Keratinocyte (primary cell): ENCODE measurements around the gene SCEL. TPM values are rescaled to one million over a fixed set of nuclear protein-coding genes. Genes with fewer than 3 reads are reported as not detected.

ENCODE experiments used
- DNase-seq: peaks from one replicate; pipeline ENCODE4 v3.0.0-alpha.2; 2011; ENCODE audit warnings: low read depth, missing footprints, low spot score
- FAIRE-seq: peaks from 2 replicates; lab custom pipeline; 2011; peaks lifted over from hg19 to GRCh38; lab: Jason Lieb, UNC
- H2AFZ ChIP-seq: 2 replicates; pipeline ENCODE4 v1.6.0; 2012; ENCODE audit warnings: low read length, control low read depth, inconsistent platforms; ENCODE audit not compliant: control insufficient read depth
- H3K27ac ChIP-seq: 2 replicates; pipeline ENCODE4 v1.5.1; 2011; ENCODE audit warnings: low read length; ENCODE audit not compliant: control insufficient read depth, insufficient read depth
- H3K27me3 ChIP-seq: 3 replicates; pipeline ENCODE4 v1.6.0; 2011; ENCODE audit warnings: low read length; ENCODE audit not compliant: control insufficient read depth, insufficient read depth; ENCODE audit errors: extremely low read depth
- H3K36me3 ChIP-seq, 2 experiments: 2 replicates in 1 of 2; 3 replicates in 1 of 2; pipeline ENCODE4 v1.5.1; 2011; ENCODE audit warnings: low read length in 2 of 2, mild to moderate bottlenecking in 1 of 2; ENCODE audit not compliant: control insufficient read depth in 2 of 2, insufficient read depth in 2 of 2; ENCODE audit errors: extremely low read depth in 1 of 2
- H3K4me1 ChIP-seq: 3 replicates; pipeline ENCODE4 v1.5.1; 2011; ENCODE audit warnings: low read length; ENCODE audit not compliant: control insufficient read depth, insufficient read depth; ENCODE audit errors: extremely low read depth
- H3K4me2 ChIP-seq: 3 replicates; pipeline ENCODE4 v1.6.0; 2011; ENCODE audit warnings: low read depth, low read length; ENCODE audit not compliant: control insufficient read depth, insufficient read depth; ENCODE audit errors: extremely low read depth
- H3K4me3 ChIP-seq, 3 experiments: fragments of 200-600 bp in 1 of 3; sonication (generic) in 1 of 3; 2 replicates in 2 of 3; 3 replicates in 1 of 3; pipeline ENCODE4 v1.5.1; 2011 to 2016; ENCODE audit warnings: low read length in 3 of 3, mild to moderate bottlenecking in 3 of 3, control low read depth in 2 of 3, inconsistent platforms in 1 of 3, low read depth in 1 of 3, mixed read lengths in 1 of 3, mixed run types in 1 of 3, moderate library complexity in 1 of 3; ENCODE audit not compliant: control insufficient read depth in 2 of 3, insufficient read depth in 2 of 3; ENCODE audit errors: extremely low read depth in 1 of 3
- H3K79me2 ChIP-seq: 2 replicates; pipeline ENCODE4 v1.6.0; 2012; ENCODE audit warnings: low read length; ENCODE audit not compliant: control insufficient read depth, insufficient read depth
- H3K9ac ChIP-seq: 3 replicates; pipeline ENCODE4 v1.6.0; 2011; ENCODE audit warnings: low read length; ENCODE audit not compliant: control insufficient read depth, insufficient read depth; ENCODE audit errors: extremely low read depth
- H3K9me1 ChIP-seq: 3 replicates; pipeline ENCODE4 v1.6.0; 2011; ENCODE audit warnings: low read length; ENCODE audit not compliant: control insufficient read depth, insufficient read depth; ENCODE audit errors: extremely low read depth
- H3K9me3 ChIP-seq: 2 replicates; pipeline ENCODE4 v1.5.1; 2012; ENCODE audit warnings: low read depth, low read length; ENCODE audit not compliant: control insufficient read depth
- H4K20me1 ChIP-seq: 3 replicates; pipeline ENCODE4 v1.6.0; 2011; ENCODE audit warnings: low read length; ENCODE audit not compliant: control insufficient read depth, insufficient read depth; ENCODE audit errors: extremely low read depth
- EZH2 ChIP-seq: IDR thresholded peaks from one replicate; pipeline ENCODE4 v1.6.1; 2012; ENCODE audit warnings: inconsistent platforms, mild to moderate bottlenecking, low read length, moderate library complexity
- dilution Hi-C: fragments of 300-500 bp; cut with MboI; formaldehyde crosslinking; loops from one replicate; pipeline ENCODE4 v1.7.0; 2020; ENCODE audit warnings: low sequenced_read_pairs; ENCODE audit not compliant: extremely low pct_ligation_motif_present
- polyA plus RNA-seq, 5 experiments: library from polyadenylated mRNA; depleted of rRNA in 3 of 5; stranded (reverse) in 3 of 5; stranded (forward) in 1 of 5; unstranded in 1 of 5; fragments of >200 nt; gene quantifications; 1 replicate in 1 of 5; 2 replicates in 3 of 5; 3 replicates in 1 of 5; pipeline versions ENCODE4 v1.2.1 to v1.2.3, GENCODE V29; 2011 to 2012; ENCODE audit warnings: missing spikeins in 2 of 5, low read depth in 1 of 5, low replicate concordance in 1 of 5
- TF ChIP-seq, protein P1 (sequence below), 3 experiments: IDR thresholded peaks in 1 of 3; conservative IDR thresholded peaks in 1 of 3; optimal IDR thresholded peaks in 1 of 3; 2 replicates in 2 of 3; 3 replicates in 1 of 3; pipeline versions ENCODE3 to v1.5.1; 2011; ENCODE audit warnings: low read length in 3 of 3, mild to moderate bottlenecking in 3 of 3, moderate library complexity in 2 of 3, control low read depth in 1 of 3, inconsistent platforms in 1 of 3; ENCODE audit not compliant: insufficient read depth in 2 of 3; ENCODE audit errors: extremely low read depth in 1 of 3

SCEL gene
- polyA plus RNA-seq, 1 donor (not counting 4 experiments of a cell fraction or from before 2014, with no cell fraction given) = 30.5 TPM

DNA sequence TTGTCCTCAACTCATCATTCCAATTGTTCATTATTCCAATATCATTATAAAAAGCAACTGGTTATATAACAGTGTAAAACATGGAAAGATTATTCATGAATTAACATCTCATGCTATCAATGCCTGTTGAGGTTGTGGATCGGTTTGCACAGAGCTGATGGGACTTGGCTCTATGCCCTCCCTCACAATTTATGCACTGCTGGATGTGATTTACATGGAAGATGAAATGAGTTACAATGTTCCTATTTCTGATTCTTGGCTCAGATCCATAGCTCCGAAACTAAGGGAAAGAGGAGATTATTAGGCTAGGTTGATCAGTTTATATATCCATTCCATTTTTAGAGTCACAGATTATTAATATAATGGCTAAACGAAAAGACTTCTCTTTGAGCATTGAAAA lies 38.6 kb downstream of the SCEL start:
- Histone ChIP-seq H3K4me1 (no peaks in the 10 kb centered on the region), H3K27me3 (no peaks in the 10 kb centered on the region), H3K4me2 (no peak overlapping the region), H3K79me2 (no peaks in the 10 kb centered on the region), H4K20me1 (no peaks in the 10 kb centered on the region), H3K9me3 (no peaks in the 10 kb centered on the region), H3K9me1 (no peaks in the 10 kb centered on the region), H3K27ac (no peak overlapping the region), H2AFZ (no peak overlapping the region), H3K36me3 (peaks cover 0 to 8% of the 10 kb centered on the region in 2 experiments), H3K9ac (no peak overlapping the region), H3K4me3 (no peak overlapping the region)
- FAIRE-seq = no peak
- TF ChIP-seq EZH2 = no peak
- dilution Hi-C loops = no loop called here
- DNase-seq = no peak

DNA sequence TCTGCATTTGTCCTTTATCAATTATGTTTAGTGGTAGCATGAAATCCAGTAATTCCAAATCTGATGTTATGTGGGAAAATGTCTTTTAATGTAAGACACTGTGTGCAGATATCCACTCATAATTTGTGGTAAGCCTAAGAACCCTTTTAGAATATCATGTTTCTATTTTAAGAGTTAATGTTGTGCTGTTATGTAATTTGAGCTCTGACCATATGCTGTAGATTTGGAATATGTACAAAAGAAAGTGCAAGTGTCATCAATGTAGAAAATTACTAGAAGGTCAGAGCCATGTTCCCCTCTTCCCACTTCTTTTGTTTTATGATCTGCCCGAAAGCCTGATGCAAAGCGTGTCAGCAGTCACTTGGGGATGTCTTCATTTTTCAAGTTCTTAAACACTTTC lies 44.5 kb downstream of the SCEL start:
- no peak for DNase-seq
- Histone ChIP-seq H2AFZ (no peak overlapping the region), H3K9me3 (no peaks in the 10 kb centered on the region), H3K27me3 (no peaks in the 10 kb centered on the region), H3K4me2 (no peak overlapping the region), H3K4me3 (no peak overlapping the region), H3K79me2 (no peaks in the 10 kb centered on the region), H3K9ac (no peak overlapping the region), H3K36me3 (peaks cover 0 to 3% of the 10 kb centered on the region in 2 experiments), H3K27ac (no peak overlapping the region), H3K4me1 (peaks cover 10% of the 10 kb centered on the region), H3K9me1 (no peaks in the 10 kb centered on the region), H4K20me1 (no peaks in the 10 kb centered on the region)
- FAIRE-seq = no peak
- TF ChIP-seq EZH2 = no peak
- TF ChIP-seq, protein P1, sequence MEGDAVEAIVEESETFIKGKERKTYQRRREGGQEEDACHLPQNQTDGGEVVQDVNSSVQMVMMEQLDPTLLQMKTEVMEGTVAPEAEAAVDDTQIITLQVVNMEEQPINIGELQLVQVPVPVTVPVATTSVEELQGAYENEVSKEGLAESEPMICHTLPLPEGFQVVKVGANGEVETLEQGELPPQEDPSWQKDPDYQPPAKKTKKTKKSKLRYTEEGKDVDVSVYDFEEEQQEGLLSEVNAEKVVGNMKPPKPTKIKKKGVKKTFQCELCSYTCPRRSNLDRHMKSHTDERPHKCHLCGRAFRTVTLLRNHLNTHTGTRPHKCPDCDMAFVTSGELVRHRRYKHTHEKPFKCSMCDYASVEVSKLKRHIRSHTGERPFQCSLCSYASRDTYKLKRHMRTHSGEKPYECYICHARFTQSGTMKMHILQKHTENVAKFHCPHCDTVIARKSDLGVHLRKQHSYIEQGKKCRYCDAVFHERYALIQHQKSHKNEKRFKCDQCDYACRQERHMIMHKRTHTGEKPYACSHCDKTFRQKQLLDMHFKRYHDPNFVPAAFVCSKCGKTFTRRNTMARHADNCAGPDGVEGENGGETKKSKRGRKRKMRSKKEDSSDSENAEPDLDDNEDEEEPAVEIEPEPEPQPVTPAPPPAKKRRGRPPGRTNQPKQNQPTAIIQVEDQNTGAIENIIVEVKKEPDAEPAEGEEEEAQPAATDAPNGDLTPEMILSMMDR (optimal IDR thresholded peaks at IDR 0.05 in 1 of 3, IDR thresholded peaks at IDR 0.05 in 1 of 3, conservative IDR thresholded peaks at IDR 0.05 in 1 of 3; ENCODE audit: extremely low read depth in 1 of 3, insufficient read depth in 2 of 3, low read length in 3 of 3) = no peak
- dilution Hi-C loops = no loop called here

DNA sequence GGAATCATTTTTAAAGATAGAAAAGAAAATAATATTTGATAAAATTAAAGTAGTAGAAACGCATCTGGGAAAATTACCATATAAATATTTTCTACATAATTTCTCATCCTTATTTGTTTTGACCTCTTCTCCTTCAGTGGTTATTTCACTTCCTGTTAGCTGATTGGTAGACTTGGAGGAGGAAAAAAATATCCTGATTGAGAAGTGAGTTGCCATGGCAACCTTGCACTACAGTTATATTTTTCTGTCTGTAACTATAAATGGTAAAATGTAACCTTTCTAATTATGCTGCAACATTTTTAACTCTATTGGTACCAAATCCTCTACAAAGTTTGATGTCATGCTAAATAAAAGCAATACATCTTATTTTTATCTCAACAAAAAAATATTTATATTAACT lies 45.2 kb downstream of the SCEL start:
- no peak overlapping the region for H3K27ac ChIP-seq
- peaks cover 0 to 8% of the 10 kb centered on the region in 2 experiments for H3K36me3 ChIP-seq
- H3K79me2 ChIP-seq = no peaks in the 10 kb centered on the region
- TF ChIP-seq, protein P1 (optimal IDR thresholded peaks at IDR 0.05 in 1 of 3, IDR thresholded peaks at IDR 0.05 in 1 of 3, conservative IDR thresholded peaks at IDR 0.05 in 1 of 3; ENCODE audit: extremely low read depth in 1 of 3, insufficient read depth in 2 of 3, low read length in 3 of 3) = no peak
- no peak for TF ChIP-seq EZH2
- dilution Hi-C loops = no loop called here
- DNase-seq (no peak), FAIRE-seq (no peak)
- no peak overlapping the region for H3K9ac ChIP-seq
- no peak overlapping the region for H2AFZ ChIP-seq
- H3K4me3 ChIP-seq = no peak overlapping the region
- H3K9me3 ChIP-seq = no peaks in the 10 kb centered on the region
- H3K4me2 ChIP-seq = no peak overlapping the region
- no peaks in the 10 kb centered on the region for H3K9me1 ChIP-seq
- no peaks in the 10 kb centered on the region for H3K27me3 ChIP-seq
- H3K4me1 ChIP-seq = peaks cover 10% of the 10 kb centered on the region
- H4K20me1 ChIP-seq = no peaks in the 10 kb centered on the region
